Activated naive CD8-positive, alpha-beta T cell treated with anti-CD3 and anti-CD28 coated beads, Interleukin-2, amount 10 ng/mL, durations not matched to agents 7 days and 5 days (primary cell): ENCODE data around the gene H2BK1. TPM values are rescaled to one million over a fixed set of nuclear protein-coding genes. Genes with fewer than 3 reads are reported as not detected.

ENCODE experiments used
- ATAC-seq: fragments of 150-1000 bp; cut with Tn5 transposase; one replicate; pipeline ENCODE4 v1.10.0; 2021; ENCODE audit warnings: low read depth, moderate library complexity
- POLR2A ChIA-PET: fragments of 350-600 bp; sonication (Branson Sonifier 250); formaldehyde crosslinking; loops from one replicate; lab custom pipeline; 2021; ENCODE audit warnings: antibody characterized with exemption; lab: Charles Lee
- DNase-seq: peaks from one replicate; pipeline ENCODE4 v3.0.0; 2021
- H3K27ac Mint-ChIP-seq: one replicate; pipeline ENCODE4 v1.8.0; 2022; ENCODE audit warnings: mild to moderate bottlenecking, mixed read lengths
- H3K27me3 Mint-ChIP-seq: one replicate; pipeline ENCODE4 v1.8.0; 2022; ENCODE audit warnings: mild to moderate bottlenecking, moderate library complexity, mixed read lengths
- H3K36me3 Mint-ChIP-seq: one replicate; pipeline ENCODE4 v1.8.0; 2021; ENCODE audit warnings: mild to moderate bottlenecking, mixed read lengths
- H3K4me1 Mint-ChIP-seq: one replicate; pipeline ENCODE4 v1.8.0; 2021; ENCODE audit warnings: mixed read lengths
- H3K4me3 Mint-ChIP-seq: one replicate; pipeline ENCODE4 v1.8.0; 2022; ENCODE audit warnings: mild to moderate bottlenecking, moderate library complexity, mixed read lengths
- H3K9me3 Mint-ChIP-seq: one replicate; pipeline ENCODE4 v1.8.0; 2021; ENCODE audit warnings: mixed read lengths
- total RNA-seq, 2 experiments: library from RNA; stranded (reverse); gene quantifications; one replicate each; pipeline ENCODE4 v1.2.3, GENCODE V29; 2021

H2BK1 gene
- total RNA-seq, 2 experiments from 2014 or later: 1.6 to 2.2 TPM

GRCh38 chr7:151185762-151186639 is 24.3 kb downstream of the H2BK1 start:
- no peaks in the 10 kb centered on the region for H3K4me1 Mint-ChIP-seq
- no peak overlapping the region for H3K27ac Mint-ChIP-seq
- POLR2A ChIA-PET: no interaction called here
- no peak overlapping the region for H3K4me3 Mint-ChIP-seq
- H3K36me3 Mint-ChIP-seq: no peaks in the 10 kb centered on the region
- H3K9me3 Mint-ChIP-seq: no peaks in the 10 kb centered on the region
- H3K27me3 Mint-ChIP-seq: peaks cover 22% of the 10 kb centered on the region
- ATAC-seq (no peak), DNase-seq (peak; percentile 8)

GRCh38 chr7:151181011-151181431 is 29.3 kb downstream of the H2BK1 start:
- no peaks in the 10 kb centered on the region for H3K36me3 Mint-ChIP-seq
- POLR2A ChIA-PET: no interaction called here
- ATAC-seq (no peak), DNase-seq (no peak)
- no peak overlapping the region for H3K27ac Mint-ChIP-seq
- no peak overlapping the region for H3K4me3 Mint-ChIP-seq
- peaks cover 11% of the 10 kb centered on the region for H3K27me3 Mint-ChIP-seq
- no peaks in the 10 kb centered on the region for H3K9me3 Mint-ChIP-seq
- no peaks in the 10 kb centered on the region for H3K4me1 Mint-ChIP-seq

GRCh38 chr7:151179946-151180345 is 30.3 kb downstream of the H2BK1 start:
- POLR2A ChIA-PET: no interaction called here
- DNase-seq (no peak), ATAC-seq (no peak)
- Mint-ChIP-seq H3K36me3 (no peaks in the 10 kb centered on the region), H3K4me3 (no peak overlapping the region), H3K9me3 (no peaks in the 10 kb centered on the region), H3K4me1 (no peaks in the 10 kb centered on the region), H3K27ac (no peak overlapping the region), H3K27me3 (peaks cover 11% of the 10 kb centered on the region)

GRCh38 chr7:151179287-151179860 is 30.9 kb downstream of the H2BK1 start:
- POLR2A ChIA-PET: no interaction called here
- Mint-ChIP-seq H3K4me3 (no peak overlapping the region), H3K27ac (no peak overlapping the region), H3K27me3 (peaks cover 13% of the 10 kb centered on the region), H3K9me3 (no peaks in the 10 kb centered on the region), H3K36me3 (no peaks in the 10 kb centered on the region), H3K4me1 (no peaks in the 10 kb centered on the region)
- DNase-seq: no peak
- no peak for ATAC-seq

- no peaks in the 10 kb centered on the region for H3K4me1 Mint-ChIP-seq
- no peaks in the 10 kb centered on the region for H3K36me3 Mint-ChIP-seq
- no peak overlapping the region for H3K27ac Mint-ChIP-seq
- POLR2A ChIA-PET: interaction anchor here (0.8 kb wide), 1 partner anchor 8 kb away, joined by 3 read pairs; no protein-coding TSS in a partner anchor
- no peaks in the 10 kb centered on the region for H3K9me3 Mint-ChIP-seq
- no peak overlapping the region for H3K4me3 Mint-ChIP-seq
- H3K27me3 Mint-ChIP-seq: peaks cover 13% of the 10 kb centered on the region
- DNase-seq: no peak
- ATAC-seq: no peak
Observed at GRCh38 chr7:151178831-151179230, 31.5 kb downstream of the H2BK1 start.

GRCh38 chr7:151178236-151178635 is 32.1 kb downstream of the H2BK1 start:
- POLR2A ChIA-PET: interaction anchor here (0.8 kb wide), 1 partner anchor 8 kb away, joined by 3 read pairs; no protein-coding TSS in a partner anchor
- no peak for DNase-seq
- Mint-ChIP-seq H3K36me3 (no peaks in the 10 kb centered on the region), H3K27me3 (peaks cover 19% of the 10 kb centered on the region), H3K4me3 (no peak overlapping the region), H3K4me1 (no peaks in the 10 kb centered on the region), H3K27ac (no peak overlapping the region), H3K9me3 (no peaks in the 10 kb centered on the region)
- no peak for ATAC-seq

- POLR2A ChIA-PET: no interaction called here
- Mint-ChIP-seq H3K4me3 (no peak overlapping the region), H3K4me1 (peaks cover 4% of the 10 kb centered on the region), H3K27me3 (peaks cover 25% of the 10 kb centered on the region), H3K9me3 (no peaks in the 10 kb centered on the region), H3K27ac (no peak overlapping the region), H3K36me3 (no peaks in the 10 kb centered on the region)
- ATAC-seq (no peak), DNase-seq (no peak)
Observed at GRCh38 chr7:151177310-151177709, 33.0 kb downstream of the H2BK1 start.

- Mint-ChIP-seq H3K9me3 (no peaks in the 10 kb centered on the region), H3K27me3 (peaks cover 26% of the 10 kb centered on the region), H3K36me3 (no peaks in the 10 kb centered on the region), H3K4me1 (peaks cover 4% of the 10 kb centered on the region), H3K4me3 (no peak overlapping the region), H3K27ac (no peak overlapping the region)
- POLR2A ChIA-PET: no interaction called here
- DNase-seq (no peak), ATAC-seq (no peak)
Observed at GRCh38 chr7:151176401-151176800, 33.9 kb downstream of the H2BK1 start.

GRCh38 chr7:151175793-151176311 is 34.4 kb downstream of the H2BK1 start:
- Mint-ChIP-seq H3K4me1 (peaks cover 4% of the 10 kb centered on the region), H3K27ac (no peak overlapping the region), H3K36me3 (no peaks in the 10 kb centered on the region), H3K4me3 (no peak overlapping the region), H3K27me3 (peaks cover 31% of the 10 kb centered on the region), H3K9me3 (no peaks in the 10 kb centered on the region)
- POLR2A ChIA-PET: no interaction called here
- ATAC-seq (no peak), DNase-seq (no peak)

- H3K36me3 Mint-ChIP-seq: no peaks in the 10 kb centered on the region
- no peaks in the 10 kb centered on the region for H3K9me3 Mint-ChIP-seq
- no peak for DNase-seq
- H3K27ac Mint-ChIP-seq: no peak overlapping the region
- POLR2A ChIA-PET: no interaction called here
- no peak for ATAC-seq
- H3K4me1 Mint-ChIP-seq: peaks cover 4% of the 10 kb centered on the region
- no peak overlapping the region for H3K4me3 Mint-ChIP-seq
- peaks cover 37% of the 10 kb centered on the region for H3K27me3 Mint-ChIP-seq
Observed at GRCh38 chr7:151175047-151175792, 35.1 kb downstream of the H2BK1 start.

GRCh38 chr7:151174246-151175046 is 35.8 kb downstream of the H2BK1 start:
- ATAC-seq: peak; percentile 23
- POLR2A ChIA-PET: no interaction called here
- no peak overlapping the region for H3K4me3 Mint-ChIP-seq
- H3K27ac Mint-ChIP-seq: no peak overlapping the region
- no peaks in the 10 kb centered on the region for H3K9me3 Mint-ChIP-seq
- H3K4me1 Mint-ChIP-seq: peaks cover 4% of the 10 kb centered on the region
- H3K36me3 Mint-ChIP-seq: no peaks in the 10 kb centered on the region
- H3K27me3 Mint-ChIP-seq: peaks cover 45% of the 10 kb centered on the region
- DNase-seq: no peak

- ATAC-seq (no peak), DNase-seq (no peak)
- no peak overlapping the region for H3K4me3 Mint-ChIP-seq
- H3K4me1 Mint-ChIP-seq: peaks cover 5% of the 10 kb centered on the region
- POLR2A ChIA-PET: no interaction called here
- H3K9me3 Mint-ChIP-seq: no peaks in the 10 kb centered on the region
- H3K27ac Mint-ChIP-seq: no peak overlapping the region
- peaks cover 53% of the 10 kb centered on the region for H3K27me3 Mint-ChIP-seq
- peaks cover under 1% of the 10 kb centered on the region for H3K36me3 Mint-ChIP-seq
Observed at GRCh38 chr7:151173386-151174245, 36.7 kb downstream of the H2BK1 start.
